Choroid plexus epithelial cell (primary cell): Measurements from ENCODE around the gene SMCO3.
"Not testable (repeated sequence)": the region's sequence is repeated elsewhere in the genome, so short reads cannot be mapped to it uniquely, and the experiment has no call there.

Experiments used
- DNase-seq: peaks from one replicate; pipeline ENCODE4 v3.0.0-alpha.2; 2010; ENCODE audit warnings: low read depth
- H3K4me3 ChIP-seq: 2 replicates; pipeline ENCODE4 v1.5.1; 2011; ENCODE audit warnings: low read depth, mild to moderate bottlenecking, control low read depth, low read length, moderate library complexity
- TF ChIP-seq, protein P1 (sequence below): conservative IDR thresholded peaks from 2 replicates; pipeline ENCODE4 v1.5.1; 2011; ENCODE audit warnings: low read depth, mild to moderate bottlenecking, control low read depth, inconsistent platforms, low read length, moderate library complexity

SMCO3 gene

DNA sequence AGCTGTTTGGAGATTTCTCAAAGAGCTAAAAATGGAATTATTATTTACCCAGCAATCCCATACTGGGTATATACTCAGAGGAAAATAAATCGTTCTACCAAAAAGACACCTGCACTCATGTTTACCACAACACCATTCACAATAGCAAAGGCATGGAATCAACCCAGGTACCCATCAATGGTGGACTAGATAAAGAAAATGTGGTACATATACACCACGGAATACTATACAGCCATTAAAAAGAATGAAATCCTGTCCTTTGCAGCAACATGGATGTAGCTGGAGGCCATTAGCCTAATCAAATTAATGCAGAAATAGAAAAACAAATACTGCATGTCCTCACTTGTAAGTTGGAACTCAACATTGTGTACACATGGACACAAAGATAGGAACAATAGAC lies 48.6 kb downstream of the SMCO3 start:
- no peak overlapping the region for H3K4me3 ChIP-seq
- TF ChIP-seq, protein P1, sequence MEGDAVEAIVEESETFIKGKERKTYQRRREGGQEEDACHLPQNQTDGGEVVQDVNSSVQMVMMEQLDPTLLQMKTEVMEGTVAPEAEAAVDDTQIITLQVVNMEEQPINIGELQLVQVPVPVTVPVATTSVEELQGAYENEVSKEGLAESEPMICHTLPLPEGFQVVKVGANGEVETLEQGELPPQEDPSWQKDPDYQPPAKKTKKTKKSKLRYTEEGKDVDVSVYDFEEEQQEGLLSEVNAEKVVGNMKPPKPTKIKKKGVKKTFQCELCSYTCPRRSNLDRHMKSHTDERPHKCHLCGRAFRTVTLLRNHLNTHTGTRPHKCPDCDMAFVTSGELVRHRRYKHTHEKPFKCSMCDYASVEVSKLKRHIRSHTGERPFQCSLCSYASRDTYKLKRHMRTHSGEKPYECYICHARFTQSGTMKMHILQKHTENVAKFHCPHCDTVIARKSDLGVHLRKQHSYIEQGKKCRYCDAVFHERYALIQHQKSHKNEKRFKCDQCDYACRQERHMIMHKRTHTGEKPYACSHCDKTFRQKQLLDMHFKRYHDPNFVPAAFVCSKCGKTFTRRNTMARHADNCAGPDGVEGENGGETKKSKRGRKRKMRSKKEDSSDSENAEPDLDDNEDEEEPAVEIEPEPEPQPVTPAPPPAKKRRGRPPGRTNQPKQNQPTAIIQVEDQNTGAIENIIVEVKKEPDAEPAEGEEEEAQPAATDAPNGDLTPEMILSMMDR, result no peak
- no peak for DNase-seq

DNA sequence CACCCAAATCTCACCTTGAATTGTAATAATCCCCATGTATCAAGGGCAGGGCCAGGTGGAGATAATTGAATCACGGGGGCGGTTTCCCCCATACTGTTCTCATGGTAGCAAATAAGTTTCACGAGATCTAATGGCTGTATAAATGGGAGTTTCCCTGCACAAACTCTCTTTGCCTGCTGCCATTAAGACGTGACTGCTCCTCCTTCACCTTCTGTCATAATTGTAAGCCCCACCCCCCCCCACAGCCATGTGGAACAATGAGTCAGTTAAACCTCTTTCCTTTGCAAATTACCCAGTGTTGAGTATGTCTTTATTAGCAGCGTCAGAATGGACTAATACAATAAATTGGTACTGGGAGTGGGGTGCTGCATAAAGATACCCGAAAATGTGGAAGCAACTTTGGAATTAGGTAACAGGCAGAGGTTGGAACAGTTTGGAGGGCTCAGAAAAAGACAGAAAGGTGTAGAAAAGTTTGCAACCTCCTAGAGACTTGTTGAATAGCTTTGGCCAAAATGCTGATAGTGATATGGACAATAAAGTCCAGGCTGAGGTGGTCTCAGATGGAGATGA lies 54.2 kb downstream of the SMCO3 start:
- not testable (repeated sequence) for H3K4me3 ChIP-seq, DNase-seq

DNA sequence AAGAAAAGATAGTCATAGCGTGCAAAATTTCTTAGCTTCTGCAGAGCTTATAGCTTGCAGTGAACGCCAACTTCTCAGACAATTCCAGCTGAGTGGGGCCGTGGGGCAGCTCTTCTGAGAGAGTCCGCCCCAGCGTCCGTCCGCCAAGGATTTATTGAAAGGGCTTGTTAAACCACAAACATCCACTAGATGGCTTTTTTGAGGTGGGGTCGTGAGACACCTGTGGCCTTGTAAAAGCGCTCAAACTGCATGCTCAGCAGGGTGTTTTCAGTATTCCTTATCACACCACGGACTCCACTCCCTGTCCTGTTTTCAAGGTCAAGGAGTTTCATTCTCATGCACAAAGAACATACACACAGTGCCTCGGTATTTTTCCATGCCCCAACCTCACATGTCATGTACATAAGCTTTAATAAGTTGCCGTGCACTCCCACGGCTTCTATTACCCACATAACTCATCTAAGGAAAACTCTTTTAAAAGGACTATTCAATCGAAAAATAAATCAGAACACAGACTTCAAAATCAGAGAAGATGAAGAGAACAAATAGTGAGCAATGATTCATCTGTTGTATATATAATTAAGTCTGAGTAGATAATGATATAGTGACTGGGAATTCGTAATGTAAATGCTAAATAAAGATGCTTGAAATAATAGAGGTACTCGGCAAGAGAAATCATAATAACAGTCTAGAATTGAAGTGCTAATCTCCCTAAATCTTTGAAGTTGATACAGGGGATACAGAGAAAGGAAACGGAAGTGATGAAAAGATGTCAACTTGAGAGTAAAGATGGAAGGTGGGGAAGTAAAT lies 57.4 kb downstream of the SMCO3 start:
- H3K4me3 ChIP-seq, result no peak overlapping the region
- TF ChIP-seq, protein P1, result peak; percentile 69
- peak; percentile 34 for DNase-seq
